Large intestine (tissue), 3 donors: ENCODE measurements around the gene FBXO2. TPM values are rescaled to one million over a fixed set of nuclear protein-coding genes. Genes with fewer than 3 reads are reported as not detected.

Source experiments
- DNase-seq, 2 donors: peaks; one replicate each; pipeline versions ENCODE4 v3.0.0 to v3.0.0-alpha.2; 2013
- H3K27ac ChIP-seq: one replicate; pipeline ENCODE4 v1.5.1; 2013; ENCODE audit warnings: low read length
- H3K27me3 ChIP-seq: 2 replicates; pipeline ENCODE4 v1.6.1; 2013; ENCODE audit warnings: low read length; ENCODE audit not compliant: control insufficient read depth, insufficient read depth
- H3K36me3 ChIP-seq: 2 replicates; pipeline ENCODE4 v1.6.1; 2013; ENCODE audit warnings: low read length; ENCODE audit not compliant: control insufficient read depth, insufficient read depth
- H3K4me1 ChIP-seq: one replicate; pipeline ENCODE4 v1.6.1; 2013; ENCODE audit warnings: low read length; ENCODE audit not compliant: control insufficient read depth, insufficient read depth
- H3K4me3 ChIP-seq: one replicate; pipeline ENCODE4 v1.5.1; 2013; ENCODE audit warnings: low read length
- H3K9me3 ChIP-seq: one replicate; pipeline ENCODE4 v1.6.1; 2013; ENCODE audit warnings: mild to moderate bottlenecking, low read depth, low read length, moderate library complexity; ENCODE audit not compliant: control insufficient read depth
- WGBS: methylation state at CpG from one replicate; pipeline ENCODE4 v1.1.5; 2013; ENCODE audit warnings: low lambda C conversion rate; ENCODE audit not compliant: insufficient coverage; 5-methylcytosine and 5-hydroxymethylcytosine counted together
- polyA plus RNA-seq: library from polyadenylated mRNA; unstranded; fragments of 120-200 nt; gene quantifications from one replicate; pipeline ENCODE4 v1.2.1, GENCODE V29; 2013

Gene FBXO2
- polyA plus RNA-seq, 1 donor = 102 TPM

- Histone ChIP-seq H3K4me1 (no peaks in the 10 kb centered on the region), H3K36me3 (no peaks in the 10 kb centered on the region), H3K27ac (no peak overlapping the region), H3K4me3 (no peak overlapping the region), H3K9me3 (no peaks in the 10 kb centered on the region), H3K27me3 (peaks cover 7% of the 10 kb centered on the region)
- WGBS = no CpG with 5 or more reads among the region's 15 CpGs
- DNase-seq = no peak
These were observed 24.8 kb downstream of the FBXO2 start for GRCh38 chr1:11629184-11630016.

- H3K9me3 ChIP-seq = no peaks in the 10 kb centered on the region
- H3K27me3 ChIP-seq = peaks cover 7% of the 10 kb centered on the region
- no peak overlapping the region for H3K4me3 ChIP-seq
- H3K4me1 ChIP-seq = no peaks in the 10 kb centered on the region
- H3K27ac ChIP-seq = no peak overlapping the region
- no peak for DNase-seq
- H3K36me3 ChIP-seq = no peaks in the 10 kb centered on the region
- no CpG with 5 or more reads among the region's 7 CpGs for WGBS
These were observed 25.5 kb downstream of the FBXO2 start for GRCh38 chr1:11628767-11629166.

GRCh38 chr1:11626551-11626950 is 27.7 kb downstream of the FBXO2 start:
- DNase-seq = no peak
- Histone ChIP-seq H3K27me3 (peaks cover 7% of the 10 kb centered on the region), H3K9me3 (no peaks in the 10 kb centered on the region), H3K36me3 (no peaks in the 10 kb centered on the region), H3K27ac (no peak overlapping the region), H3K4me3 (no peak overlapping the region), H3K4me1 (no peaks in the 10 kb centered on the region)
- 71% methylated on average over 2 of the region's 3 CpGs for WGBS

- DNase-seq = no peak
- no peaks in the 10 kb centered on the region for H3K9me3 ChIP-seq
- no peaks in the 10 kb centered on the region for H3K27me3 ChIP-seq
- WGBS = no CpG with 5 or more reads among the region's 8 CpGs
- no peaks in the 10 kb centered on the region for H3K4me1 ChIP-seq
- H3K4me3 ChIP-seq = no peak overlapping the region
- no peaks in the 10 kb centered on the region for H3K36me3 ChIP-seq
- H3K27ac ChIP-seq = no peak overlapping the region
These were observed 30.5 kb downstream of the FBXO2 start for GRCh38 chr1:11623702-11624101.

DNA sequence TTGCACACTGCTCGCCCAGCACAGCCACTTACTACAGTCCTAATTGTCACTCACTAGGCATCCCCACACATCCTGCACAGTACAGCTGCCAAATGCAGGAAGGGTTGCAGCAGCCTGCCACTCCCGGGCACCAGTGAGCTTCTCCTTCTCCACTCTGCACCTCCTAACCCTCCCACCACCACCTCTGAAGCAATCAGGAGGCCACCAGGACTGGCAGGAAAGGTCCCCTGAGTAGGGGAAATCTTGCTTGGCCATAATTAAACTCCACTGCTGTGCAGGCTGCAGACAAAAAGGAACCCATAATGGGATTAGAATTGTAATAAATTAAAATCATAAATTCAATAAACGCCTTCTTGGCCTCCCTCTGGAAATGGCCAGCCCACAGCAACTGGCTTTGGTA is 31.8 kb downstream of the FBXO2 start:
- no peak for DNase-seq
- Histone ChIP-seq H3K4me3 (no peak overlapping the region), H3K4me1 (no peaks in the 10 kb centered on the region), H3K9me3 (no peaks in the 10 kb centered on the region), H3K27me3 (no peaks in the 10 kb centered on the region), H3K27ac (no peak overlapping the region), H3K36me3 (no peaks in the 10 kb centered on the region)
- WGBS = no CpG with 5 or more reads among the region's 3 CpGs

DNA sequence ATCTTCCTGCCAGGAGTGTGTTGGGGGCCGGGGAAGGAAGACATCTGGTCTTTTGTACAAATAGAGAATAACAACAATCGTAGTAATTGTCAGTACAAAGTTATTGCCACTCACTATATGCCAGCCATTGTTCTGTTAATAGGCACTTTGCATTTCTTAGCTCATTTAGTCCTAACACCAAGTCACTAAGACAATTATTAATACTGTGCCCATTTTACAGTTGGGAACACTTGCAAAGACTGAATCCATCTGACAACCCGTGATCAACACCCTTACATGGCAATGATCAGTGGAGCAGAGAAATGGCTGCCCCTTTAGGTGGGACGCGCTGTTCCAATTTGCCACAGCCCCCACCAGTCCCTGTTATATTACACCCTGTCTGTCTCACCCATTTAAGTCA is 33.3 kb downstream of the FBXO2 start:
- Histone ChIP-seq H3K9me3 (no peaks in the 10 kb centered on the region), H3K4me1 (no peaks in the 10 kb centered on the region), H3K36me3 (no peaks in the 10 kb centered on the region), H3K4me3 (no peak overlapping the region), H3K27ac (no peak overlapping the region), H3K27me3 (no peaks in the 10 kb centered on the region)
- WGBS = 100% methylated on average over 2 of the region's 5 CpGs
- no peak for DNase-seq

DNA sequence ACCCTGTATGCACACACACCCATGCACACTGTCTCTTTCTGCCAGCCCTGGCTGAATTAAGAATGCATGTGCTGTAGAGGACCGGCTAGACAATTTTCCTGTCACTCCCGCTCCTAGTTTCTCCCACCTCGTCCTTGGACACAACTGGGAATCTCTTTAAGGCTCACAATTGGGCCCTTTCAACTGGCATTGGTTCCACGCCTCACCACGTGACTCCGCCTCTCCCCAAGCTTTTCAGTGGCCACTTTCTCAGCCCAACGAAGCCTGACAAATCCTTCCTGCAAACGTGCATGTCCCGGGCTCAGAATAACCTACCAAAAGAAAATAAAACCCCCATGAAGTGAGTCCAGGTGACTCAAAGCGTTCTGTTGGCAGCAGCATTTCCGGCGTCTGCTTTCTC is 33.8 kb downstream of the FBXO2 start:
- Histone ChIP-seq H3K4me1 (no peaks in the 10 kb centered on the region), H3K36me3 (no peaks in the 10 kb centered on the region), H3K27ac (no peak overlapping the region), H3K4me3 (no peak overlapping the region), H3K9me3 (no peaks in the 10 kb centered on the region), H3K27me3 (no peaks in the 10 kb centered on the region)
- DNase-seq = no peak
- 40% methylated on average over 1 of the region's 12 CpGs for WGBS

DNA sequence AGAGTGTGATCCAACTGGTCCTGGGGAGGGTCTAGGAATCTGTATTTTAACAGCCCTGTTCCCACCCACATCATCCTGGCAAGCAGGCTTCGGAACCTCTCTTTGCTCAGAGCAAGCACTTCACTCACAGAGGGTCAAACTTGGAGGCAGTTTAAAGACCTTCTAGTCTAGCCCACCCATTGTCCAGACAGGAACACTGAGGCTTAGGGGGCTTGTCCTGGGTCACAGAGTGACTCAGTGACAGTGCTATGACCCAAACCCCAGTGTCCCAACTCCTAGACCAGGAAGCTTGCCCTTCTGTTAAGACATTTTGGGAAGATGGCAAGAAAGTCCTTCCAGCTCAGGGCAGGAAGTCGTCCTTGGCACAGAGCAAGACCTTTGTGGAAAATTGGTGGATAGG is 36.5 kb downstream of the FBXO2 start:
- H3K27me3 ChIP-seq = no peaks in the 10 kb centered on the region
- DNase-seq = no peak
- WGBS = no CpG with 5 or more reads among the region's 2 CpGs
- H3K4me1 ChIP-seq = no peaks in the 10 kb centered on the region
- no peaks in the 10 kb centered on the region for H3K36me3 ChIP-seq
- no peaks in the 10 kb centered on the region for H3K9me3 ChIP-seq
- H3K4me3 ChIP-seq = no peak overlapping the region
- no peak overlapping the region for H3K27ac ChIP-seq

DNA sequence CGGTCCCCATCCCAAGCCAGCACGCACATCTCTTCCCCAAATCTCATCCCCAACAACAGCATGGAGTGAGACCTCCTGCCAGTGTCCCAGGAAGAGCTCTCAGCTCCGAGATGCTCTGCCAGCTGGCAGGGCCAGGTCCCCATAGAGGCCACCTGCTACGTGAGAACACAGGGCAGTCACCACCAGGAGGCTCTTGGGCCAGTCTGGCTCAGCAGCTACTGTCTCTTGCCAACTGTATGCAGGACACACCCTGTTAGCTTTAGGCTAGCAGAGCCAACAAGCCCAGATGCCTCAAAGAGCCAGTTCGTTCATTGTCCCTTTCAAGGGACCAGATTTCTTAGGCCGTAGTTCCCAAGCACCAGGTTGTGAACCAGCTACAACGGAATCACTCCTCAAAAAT is 36.9 kb downstream of the FBXO2 start:
- no peak overlapping the region for H3K27ac ChIP-seq
- DNase-seq = no peak
- H3K4me3 ChIP-seq = no peak overlapping the region
- no peaks in the 10 kb centered on the region for H3K27me3 ChIP-seq
- WGBS = no CpG with 5 or more reads among the region's 7 CpGs
- H3K4me1 ChIP-seq = no peaks in the 10 kb centered on the region
- no peaks in the 10 kb centered on the region for H3K36me3 ChIP-seq
- H3K9me3 ChIP-seq = no peaks in the 10 kb centered on the region

DNA sequence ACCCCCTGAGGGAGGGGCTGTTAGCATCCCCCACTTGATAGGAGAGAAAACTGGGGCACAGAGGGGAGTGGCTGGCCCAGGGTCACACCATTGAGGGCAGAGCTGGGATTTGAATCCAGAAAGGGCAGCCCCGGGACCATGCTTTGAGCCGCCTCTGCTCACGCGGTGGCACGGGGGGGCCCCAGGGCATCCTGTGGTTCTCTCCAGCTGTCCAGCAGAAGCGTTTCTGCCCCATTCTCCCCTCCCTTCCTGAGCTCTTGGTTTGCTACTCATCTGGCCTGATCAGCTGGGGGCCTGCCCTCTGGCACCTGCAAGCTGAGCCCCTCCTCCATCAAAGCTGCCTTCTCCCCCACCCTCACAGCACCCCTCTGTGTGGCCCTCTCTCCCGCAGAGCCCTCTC is 37.5 kb downstream of the FBXO2 start:
- Histone ChIP-seq H3K36me3 (no peaks in the 10 kb centered on the region), H3K27ac (no peak overlapping the region), H3K9me3 (no peaks in the 10 kb centered on the region), H3K27me3 (no peaks in the 10 kb centered on the region), H3K4me3 (no peak overlapping the region), H3K4me1 (no peaks in the 10 kb centered on the region)
- no peak for DNase-seq
- WGBS = no CpG with 5 or more reads among the region's 7 CpGs

GRCh38 chr1:11615090-11615489 is 39.1 kb downstream of the FBXO2 start:
- DNase-seq = peak in 1 of 2 donors; percentile 7
- no peaks in the 10 kb centered on the region for H3K4me1 ChIP-seq
- H3K4me3 ChIP-seq = no peak overlapping the region
- no peaks in the 10 kb centered on the region for H3K9me3 ChIP-seq
- H3K36me3 ChIP-seq = no peaks in the 10 kb centered on the region
- no peak overlapping the region for H3K27ac ChIP-seq
- no CpG with 5 or more reads among the region's 16 CpGs for WGBS
- no peaks in the 10 kb centered on the region for H3K27me3 ChIP-seq
